Caco-2 (cell line): Measurements from ENCODE around the gene KLHL5. TPM values are rescaled to one million over a fixed set of nuclear protein-coding genes. Genes with fewer than 3 reads are reported as not detected.

Experiments
- BruUV-seq: library from RNA; stranded (reverse); fragments of 400-500 nt; replicated peaks from 2 replicates; lab custom pipeline; 2021; lab: Mats Ljungman, UMichigan
- CTCF ChIA-PET: fragments of 300-600 bp; sonication (Branson Sonifier 250); formaldehyde crosslinking; loops from one replicate; lab custom pipeline; 2022; ENCODE audit warnings: antibody characterized with exemption; lab: Charles Lee
- POLR2A ChIA-PET: fragments of 300-600 bp; sonication (Branson Sonifier 250); formaldehyde crosslinking; loops from one replicate; lab custom pipeline; 2022; ENCODE audit warnings: antibody characterized with exemption; lab: Charles Lee
- DNase-seq, 2 experiments: peaks; one replicate each; pipeline versions ENCODE4 v3.0.0 to v3.0.0-alpha.2; 2020 to 2022
- H3K27me3 ChIP-seq: replicated peaks from 2 replicates; pipeline ENCODE4 v1.6.0; 2011; ENCODE audit warnings: low read length; ENCODE audit not compliant: control insufficient read depth, insufficient read depth
- H3K36me3 ChIP-seq: 2 replicates; pipeline ENCODE4 v1.5.1; 2011; ENCODE audit warnings: low read length; ENCODE audit not compliant: control insufficient read depth, insufficient read depth
- H3K4me1 ChIP-seq: fragments of 250-450 bp; sonication (Bioruptor Pico); 2 replicates; pipeline ENCODE4 v1.5.1; 2020; ENCODE audit warnings: mild to moderate bottlenecking
- H3K4me3 ChIP-seq: 2 replicates; pipeline ENCODE4 v1.5.1; 2011; ENCODE audit warnings: low read depth, mild to moderate bottlenecking, control low read depth, low read length
- H3K9me3 ChIP-seq: fragments of 250-450 bp; sonication (Bioruptor Pico); 2 replicates; pipeline ENCODE4 v1.5.1; 2020; ENCODE audit warnings: mild to moderate bottlenecking, moderate library complexity
- H3K27ac Mint-ChIP-seq: one replicate; pipeline ENCODE4 v1.8.0; 2022; ENCODE audit warnings: mixed read lengths; ENCODE audit not compliant: unreplicated experiment
- H3K27me3 Mint-ChIP-seq: one replicate; pipeline ENCODE4 v1.8.0; 2022; ENCODE audit warnings: mixed read lengths; ENCODE audit not compliant: insufficient read depth, unreplicated experiment
- H3K36me3 Mint-ChIP-seq: one replicate; pipeline ENCODE4 v1.8.0; 2022; ENCODE audit warnings: mild to moderate bottlenecking, mixed read lengths; ENCODE audit not compliant: insufficient read depth, unreplicated experiment
- H3K4me1 Mint-ChIP-seq: one replicate; pipeline ENCODE4 v1.8.0; 2022; ENCODE audit warnings: low read depth, mixed read lengths; ENCODE audit not compliant: unreplicated experiment
- H3K4me3 Mint-ChIP-seq: one replicate; pipeline ENCODE4 v1.8.0; 2022; ENCODE audit warnings: mild to moderate bottlenecking, moderate library complexity, mixed read lengths; ENCODE audit not compliant: unreplicated experiment
- H3K9me3 Mint-ChIP-seq: one replicate; pipeline ENCODE4 v1.8.0; 2022; ENCODE audit warnings: mixed read lengths; ENCODE audit not compliant: unreplicated experiment
- intact Hi-C: fragments of 100-400 bp; cut with micrococcal nuclease; formaldehyde crosslinking; loops from one replicate; pipeline ENCODE4 v1.10.0; 2022; ENCODE audit not compliant: unreplicated experiment
- total RNA-seq: library from RNA; stranded (reverse); gene quantifications from 2 replicates; pipeline ENCODE4 v1.2.3, GENCODE V29; 2022
- TF ChIP-seq, protein P1 (sequence below), 2 experiments: fragments of 200-600 bp in 1 of 2; IDR thresholded peaks; 1 replicate in 1 of 2; 2 replicates in 1 of 2; pipeline versions ENCODE4 v1.5.1 to v1.8.0; 2011 to 2022; ENCODE audit warnings: antibody characterized with exemption in 1 of 2, control low read depth in 1 of 2, inconsistent platforms in 1 of 2, low read depth in 1 of 2, low read length in 1 of 2, mild to moderate bottlenecking in 1 of 2, moderate library complexity in 1 of 2; ENCODE audit not compliant: insufficient read depth in 1 of 2, severe bottlenecking in 1 of 2, unreplicated experiment in 1 of 2

Gene KLHL5
- total RNA-seq, 1 experiment from 2014 or later = 96.5 TPM

DNA sequence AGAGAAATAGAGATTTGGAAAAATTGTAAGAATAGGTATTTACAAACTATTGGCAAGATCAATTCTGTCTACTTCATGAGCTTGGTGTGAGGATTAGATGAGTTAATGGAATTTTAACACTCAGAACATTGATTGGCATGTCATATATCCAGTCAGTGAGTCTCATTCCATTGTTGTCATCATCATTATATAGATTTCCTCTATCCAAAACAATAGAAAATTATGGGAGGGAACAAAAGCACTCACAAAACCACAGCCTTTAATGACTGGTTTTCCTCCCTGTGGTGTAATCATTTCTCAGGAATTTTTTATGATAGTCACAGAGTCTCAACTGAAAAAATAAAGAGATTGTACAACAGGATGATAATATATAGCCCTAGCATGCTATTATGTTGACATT, 21.1 kb downstream of the KLHL5 start:
- intact Hi-C loops = no loop called here
- H3K4me3 Mint-ChIP-seq = no peak overlapping the region
- no peak overlapping the region for H3K27ac Mint-ChIP-seq
- Histone ChIP-seq H3K36me3 (no peaks in the 10 kb centered on the region), H3K27me3 (no peaks in the 10 kb centered on the region), H3K9me3 (no peaks in the 10 kb centered on the region), H3K4me3 (no peak overlapping the region), H3K4me1 (no peaks in the 10 kb centered on the region)
- POLR2A ChIA-PET = no interaction called here
- H3K4me1 Mint-ChIP-seq = no peaks in the 10 kb centered on the region
- H3K27me3 Mint-ChIP-seq = no peaks in the 10 kb centered on the region
- H3K9me3 Mint-ChIP-seq = no peaks in the 10 kb centered on the region
- H3K36me3 Mint-ChIP-seq = peaks cover 28% of the 10 kb centered on the region
- TF ChIP-seq, protein P1, sequence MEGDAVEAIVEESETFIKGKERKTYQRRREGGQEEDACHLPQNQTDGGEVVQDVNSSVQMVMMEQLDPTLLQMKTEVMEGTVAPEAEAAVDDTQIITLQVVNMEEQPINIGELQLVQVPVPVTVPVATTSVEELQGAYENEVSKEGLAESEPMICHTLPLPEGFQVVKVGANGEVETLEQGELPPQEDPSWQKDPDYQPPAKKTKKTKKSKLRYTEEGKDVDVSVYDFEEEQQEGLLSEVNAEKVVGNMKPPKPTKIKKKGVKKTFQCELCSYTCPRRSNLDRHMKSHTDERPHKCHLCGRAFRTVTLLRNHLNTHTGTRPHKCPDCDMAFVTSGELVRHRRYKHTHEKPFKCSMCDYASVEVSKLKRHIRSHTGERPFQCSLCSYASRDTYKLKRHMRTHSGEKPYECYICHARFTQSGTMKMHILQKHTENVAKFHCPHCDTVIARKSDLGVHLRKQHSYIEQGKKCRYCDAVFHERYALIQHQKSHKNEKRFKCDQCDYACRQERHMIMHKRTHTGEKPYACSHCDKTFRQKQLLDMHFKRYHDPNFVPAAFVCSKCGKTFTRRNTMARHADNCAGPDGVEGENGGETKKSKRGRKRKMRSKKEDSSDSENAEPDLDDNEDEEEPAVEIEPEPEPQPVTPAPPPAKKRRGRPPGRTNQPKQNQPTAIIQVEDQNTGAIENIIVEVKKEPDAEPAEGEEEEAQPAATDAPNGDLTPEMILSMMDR (IDR thresholded peaks at IDR 0.05; ENCODE audit: insufficient read depth in 1 of 2, low read depth in 1 of 2, low read length in 1 of 2, severe bottlenecking in 1 of 2, unreplicated experiment in 1 of 2) = no peak
- no TSS peak for BruUV-seq
- CTCF ChIA-PET = no interaction called here
- no peak for DNase-seq

DNA sequence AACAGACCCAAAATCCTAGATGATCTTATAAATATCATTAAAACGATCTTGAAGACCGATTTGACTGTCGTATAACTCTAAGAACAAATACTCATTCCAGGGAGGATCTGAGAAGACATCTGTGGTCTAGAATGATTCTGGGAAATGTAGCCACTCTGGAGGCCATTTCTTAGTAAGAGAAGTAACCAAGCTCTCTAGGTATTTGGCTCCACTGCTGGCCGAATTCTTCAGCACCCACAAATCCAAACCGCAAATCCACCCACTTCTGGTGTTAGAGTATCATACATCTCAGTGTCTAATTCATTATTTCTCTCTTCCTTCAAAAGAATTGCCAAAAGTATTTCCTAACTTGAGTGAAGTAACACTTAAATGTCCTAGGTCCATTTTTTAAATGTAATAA, 23.9 kb downstream of the KLHL5 start:
- H3K4me1 ChIP-seq = no peaks in the 10 kb centered on the region
- H3K4me3 ChIP-seq = no peak overlapping the region
- DNase-seq = no peak
- H3K9me3 Mint-ChIP-seq = no peaks in the 10 kb centered on the region
- no TSS peak for BruUV-seq
- TF ChIP-seq, protein P1 (IDR thresholded peaks at IDR 0.05; ENCODE audit: insufficient read depth in 1 of 2, low read depth in 1 of 2, low read length in 1 of 2, severe bottlenecking in 1 of 2, unreplicated experiment in 1 of 2) = no peak
- intact Hi-C loops = no loop called here
- H3K36me3 Mint-ChIP-seq = peaks cover 34% of the 10 kb centered on the region
- no peaks in the 10 kb centered on the region for H3K36me3 ChIP-seq
- no peaks in the 10 kb centered on the region for H3K27me3 Mint-ChIP-seq
- H3K27me3 ChIP-seq = no peaks in the 10 kb centered on the region
- H3K4me1 Mint-ChIP-seq = no peaks in the 10 kb centered on the region
- CTCF ChIA-PET = interaction anchor here (0.9 kb wide), 1 partner anchor 92 kb away, joined by 4 read pairs; no protein-coding TSS in a partner anchor
- POLR2A ChIA-PET = no interaction called here
- no peak overlapping the region for H3K27ac Mint-ChIP-seq
- no peak overlapping the region for H3K4me3 Mint-ChIP-seq
- H3K9me3 ChIP-seq = no peaks in the 10 kb centered on the region

DNA sequence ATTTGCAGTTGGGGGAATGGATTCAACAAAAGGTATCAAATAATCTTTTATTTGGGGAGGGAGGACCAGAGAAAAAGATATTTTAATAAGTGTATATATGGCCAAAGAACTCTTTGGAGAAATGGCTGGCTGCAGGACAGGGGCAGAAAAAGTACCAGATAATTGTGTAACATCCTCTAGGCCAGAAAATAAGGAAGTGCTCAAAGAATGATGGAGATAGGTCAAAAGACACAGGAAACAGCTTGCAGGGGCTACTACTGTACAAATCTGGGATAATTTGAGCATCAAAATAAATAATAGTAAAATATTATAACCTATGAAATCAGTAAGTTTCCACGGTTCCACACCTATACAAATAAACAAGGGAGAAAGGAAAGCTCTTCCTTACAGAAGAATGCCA, 34.8 kb downstream of the KLHL5 start:
- intact Hi-C loops = no loop called here
- no peaks in the 10 kb centered on the region for H3K9me3 ChIP-seq
- ChIA-PET CTCF (no interaction called here), POLR2A (no interaction called here)
- H3K36me3 ChIP-seq = no peaks in the 10 kb centered on the region
- H3K27me3 ChIP-seq = no peaks in the 10 kb centered on the region
- no peak overlapping the region for H3K4me3 Mint-ChIP-seq
- no peak for DNase-seq
- H3K4me3 ChIP-seq = no peak overlapping the region
- BruUV-seq = no TSS peak
- H3K4me1 Mint-ChIP-seq = no peaks in the 10 kb centered on the region
- H3K27ac Mint-ChIP-seq = no peak overlapping the region
- no peaks in the 10 kb centered on the region for H3K4me1 ChIP-seq
- H3K27me3 Mint-ChIP-seq = no peaks in the 10 kb centered on the region
- H3K9me3 Mint-ChIP-seq = no peaks in the 10 kb centered on the region
- TF ChIP-seq, protein P1 (IDR thresholded peaks at IDR 0.05; ENCODE audit: insufficient read depth in 1 of 2, low read depth in 1 of 2, low read length in 1 of 2, severe bottlenecking in 1 of 2, unreplicated experiment in 1 of 2) = no peak
- peaks cover 26% of the 10 kb centered on the region for H3K36me3 Mint-ChIP-seq
